T-cell (primary cell): Measurements from ENCODE around the gene ATP10A. TPM values are rescaled to one million over a fixed set of nuclear protein-coding genes. Genes with fewer than 3 reads are reported as not detected.

Experiments
- ATAC-seq, 4 experiments: fragments of 200-7000 bp in 3 of 4; fragments of 150-1000 bp in 1 of 4; cut with Tn5 transposase; replicated peaks in 1 of 4; 1 replicate in 3 of 4; 2 replicates in 1 of 4; pipeline ENCODE4 v1.10.0; 2021; ENCODE audit warnings: moderate library complexity in 3 of 4, mild to moderate bottlenecking in 2 of 4, moderate number of reproducible peaks in 1 of 4
- CTCF ChIA-PET, 2 donors: fragments of 300-600 bp; sonication (Branson Sonifier 250); formaldehyde crosslinking; loops; one replicate each; lab custom pipeline; 2022; ENCODE audit warnings: antibody characterized with exemption in 2 of 2; lab: Charles Lee
- POLR2A ChIA-PET, 2 donors: fragments of 300-600 bp; sonication (Branson Sonifier 250); formaldehyde crosslinking; loops; one replicate each; lab custom pipeline; 2022; ENCODE audit warnings: antibody characterized with exemption in 2 of 2; lab: Charles Lee
- DNase-seq, 35 experiments: peaks; one replicate each; pipeline versions ENCODE4 v3.0.0 to v3.0.0-alpha.2; 2013 to 2023
- H3K27ac ChIP-seq: one replicate; pipeline ENCODE4 v1.5.1; 2013; ENCODE audit warnings: low read length
- H3K27me3 ChIP-seq, 2 experiments: replicated peaks in 1 of 2; 1 replicate in 1 of 2; 2 replicates in 1 of 2; pipeline versions ENCODE4 v1.6.1 to v1.7.0; 2013; ENCODE audit warnings: low read length in 1 of 2, mixed read lengths in 1 of 2; ENCODE audit not compliant: control insufficient read depth in 2 of 2, insufficient read depth in 2 of 2; ENCODE audit errors: extremely low read depth in 1 of 2
- H3K36me3 ChIP-seq, 2 donors: 1 replicate in 1 of 2; 2 replicates in 1 of 2; pipeline versions ENCODE4 v1.6.1 to v1.7.0; 2013; ENCODE audit warnings: low read length in 1 of 2; ENCODE audit not compliant: control insufficient read depth in 2 of 2, insufficient read depth in 1 of 2; ENCODE audit errors: extremely low read depth in 1 of 2
- H3K4me1 ChIP-seq, 2 experiments: 1 replicate in 1 of 2; 2 replicates in 1 of 2; pipeline versions ENCODE4 v1.6.1 to v1.7.0; 2013; ENCODE audit warnings: low read length in 2 of 2, mixed read lengths in 1 of 2; ENCODE audit not compliant: insufficient read depth in 2 of 2, control insufficient read depth in 1 of 2; ENCODE audit errors: extremely low read depth in 1 of 2
- H3K4me3 ChIP-seq, 2 donors: 1 replicate in 1 of 2; 2 replicates in 1 of 2; pipeline versions ENCODE4 v1.5.1 to v1.7.0; 2013; ENCODE audit warnings: mild to moderate bottlenecking in 2 of 2, low read length in 1 of 2, moderate library complexity in 1 of 2; ENCODE audit not compliant: control insufficient read depth in 1 of 2; ENCODE audit errors: extremely low read depth in 1 of 2
- H3K9me3 ChIP-seq: 2 replicates; pipeline ENCODE4 v1.7.0; 2013
- H3K27ac Mint-ChIP-seq, 2 donors: one replicate each; pipeline ENCODE4 v1.8.0; 2020 to 2021; ENCODE audit warnings: mild to moderate bottlenecking in 2 of 2, mixed read lengths in 2 of 2
- H3K27me3 Mint-ChIP-seq, 2 donors: one replicate each; pipeline ENCODE4 v1.8.0; 2021 to 2022; ENCODE audit warnings: mixed read lengths in 2 of 2
- H3K36me3 Mint-ChIP-seq: one replicate; pipeline ENCODE4 v1.8.0; 2021; ENCODE audit warnings: mixed read lengths
- H3K4me1 Mint-ChIP-seq, 3 donors: one replicate each; pipeline ENCODE4 v1.8.0; 2020 to 2022; ENCODE audit warnings: mixed read lengths in 3 of 3, mild to moderate bottlenecking in 1 of 3
- H3K4me3 Mint-ChIP-seq, 3 donors: one replicate each; pipeline ENCODE4 v1.8.0; 2020 to 2022; ENCODE audit warnings: mild to moderate bottlenecking in 3 of 3, mixed read lengths in 3 of 3, moderate library complexity in 3 of 3
- H3K9me3 Mint-ChIP-seq, 3 donors: one replicate each; pipeline ENCODE4 v1.8.0; 2020 to 2022; ENCODE audit warnings: mixed read lengths in 3 of 3
- whole genome bisulfite sequencing: methylation state at CpG from one replicate; pipeline ENCODE4 v1.1.5; 2013; ENCODE audit warnings: missing lambda C conversion rate; ENCODE audit not compliant: insufficient coverage; 5-methylcytosine and 5-hydroxymethylcytosine counted together
- total RNA-seq, 35 experiments: library from RNA in 6 of 35; stranded (reverse) in 6 of 35; fragments of 120-200 nt in 1 of 35; gene quantifications; one replicate each; pipeline versions ENCODE4 v1.2.1 to v1.2.4 and lab custom pipeline; 2013 to 2026

Gene ATP10A
- total RNA-seq, 5 donors from 2014 or later (not counting 1 experiment from before 2014, with no cell fraction given): 37.3 to 65.5 (median 53.4) TPM

DNA sequence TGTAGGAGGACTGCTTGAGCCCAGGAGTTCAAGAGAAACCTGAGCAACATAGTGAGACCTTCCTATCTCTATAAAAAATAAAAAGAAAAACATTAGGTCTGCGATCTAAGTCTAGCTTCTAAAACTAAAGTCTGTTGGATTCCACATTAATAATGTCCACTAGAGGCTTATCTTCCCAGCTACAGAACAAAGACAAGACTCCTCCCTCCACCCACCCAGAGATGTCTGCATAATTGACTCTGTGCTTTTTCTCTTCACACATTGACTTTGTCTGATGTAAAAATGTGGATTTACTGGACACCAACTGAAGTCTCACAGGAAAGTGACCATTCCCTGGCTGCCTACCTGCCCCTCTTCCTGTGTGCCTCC lies 91.8 kb downstream of the ATP10A start:
- Histone ChIP-seq H3K36me3 (peaks cover 10 to 11% of the 10 kb centered on the region in 2 donors), H3K27me3 (no peaks in the 10 kb centered on the region), H3K9me3 (no peaks in the 10 kb centered on the region), H3K27ac (no peak overlapping the region), H3K4me3 (no peak overlapping the region), H3K4me1 (peaks cover 0 to 3% of the 10 kb centered on the region in 2 experiments)
- Mint-ChIP-seq H3K4me3 (no peak overlapping the region), H3K36me3 (peaks cover 18% of the 10 kb centered on the region), H3K9me3 (no peaks in the 10 kb centered on the region), H3K27ac (peak overlapping the region in 1 of 2 donors; percentile 44), H3K27me3 (no peaks in the 10 kb centered on the region), H3K4me1 (peaks cover 8 to 17% (median 12%) of the 10 kb centered on the region in 3 donors)
- ChIA-PET CTCF (interaction anchor here (0.6 to 1.0 kb wide), 3 partner anchors 20 to 162 kb away, joined by 3 to 4 read pairs (median 3); no protein-coding TSS in a partner anchor), POLR2A (no interaction called here)
- WGBS: 80% methylated on average over 1 of the region's 1 CpG
- ATAC-seq (no peak), DNase-seq (no peak)

DNA sequence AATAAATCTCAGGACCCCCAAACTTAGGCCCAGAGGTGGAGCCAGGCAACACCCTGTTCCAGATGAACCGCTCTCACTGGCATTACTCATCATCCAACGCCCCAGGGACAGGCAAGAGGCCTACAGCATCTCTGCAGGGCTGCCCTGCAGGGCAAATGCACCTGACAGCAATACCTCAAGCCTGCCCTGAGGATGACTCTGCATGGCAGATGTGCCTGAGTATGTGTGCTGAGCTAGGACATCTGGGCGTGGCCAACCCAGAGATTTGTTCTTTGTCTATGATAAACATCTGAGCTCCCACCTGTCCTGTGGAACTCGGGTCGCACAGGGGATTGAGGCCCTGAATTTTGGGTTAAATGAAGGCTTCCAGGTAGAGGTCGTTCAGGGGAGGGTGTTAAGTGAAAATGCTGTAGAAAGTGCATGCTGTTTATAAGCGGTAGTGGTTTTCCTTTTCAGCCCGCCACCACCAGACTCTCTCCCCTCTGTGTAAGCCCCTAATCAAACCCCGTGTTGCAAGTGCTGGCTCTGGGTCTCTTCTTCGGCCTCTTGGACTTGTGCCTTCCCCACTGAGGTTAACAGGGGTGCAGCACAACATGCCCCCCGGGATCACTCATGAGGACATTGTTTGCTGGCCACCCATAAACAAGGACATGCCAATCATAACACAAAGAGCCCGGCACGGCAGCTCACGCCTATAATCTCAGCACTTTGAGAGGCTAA lies 92.3 kb downstream of the ATP10A start:
- POLR2A ChIA-PET: no interaction called here
- peaks cover 6 to 12% (median 9%) of the 10 kb centered on the region in 3 donors for H3K4me1 Mint-ChIP-seq
- DNase-seq (no peak), ATAC-seq (no peak)
- H3K9me3 ChIP-seq: no peaks in the 10 kb centered on the region
- peaks cover 13 to 15% of the 10 kb centered on the region in 2 donors for H3K36me3 ChIP-seq
- H3K4me3 ChIP-seq: no peak overlapping the region
- H3K27me3 ChIP-seq: no peaks in the 10 kb centered on the region
- peaks cover 23% of the 10 kb centered on the region for H3K36me3 Mint-ChIP-seq
- no peak overlapping the region for H3K4me3 Mint-ChIP-seq
- peaks cover 0 to 3% of the 10 kb centered on the region in 2 experiments for H3K4me1 ChIP-seq
- no peak overlapping the region for H3K27ac ChIP-seq
- no peaks in the 10 kb centered on the region for H3K27me3 Mint-ChIP-seq
- no peaks in the 10 kb centered on the region for H3K9me3 Mint-ChIP-seq
- no peak overlapping the region for H3K27ac Mint-ChIP-seq
- WGBS: 94% methylated on average over 9 of the region's 14 CpGs
- CTCF ChIA-PET: interaction anchor here (0.6 to 0.8 kb wide), 2 partner anchors 20 to 104 kb away, joined by 3 to 4 read pairs; no protein-coding TSS in a partner anchor

GRCh38 chr15:25770031-25770430 lies 93.1 kb downstream of the ATP10A start:
- H3K4me3 Mint-ChIP-seq: no peak overlapping the region
- peaks cover 31% of the 10 kb centered on the region for H3K36me3 Mint-ChIP-seq
- no peak for DNase-seq
- CTCF ChIA-PET: interaction anchor here (0.6 to 0.7 kb wide), 2 partner anchors 164 kb away, joined by 3 to 4 read pairs; no protein-coding TSS in a partner anchor
- Histone ChIP-seq H3K9me3 (no peaks in the 10 kb centered on the region), H3K27ac (no peak overlapping the region), H3K27me3 (no peaks in the 10 kb centered on the region), H3K36me3 (peaks cover 19 to 20% of the 10 kb centered on the region in 2 donors), H3K4me3 (no peak overlapping the region), H3K4me1 (peaks cover 0 to 3% of the 10 kb centered on the region in 2 experiments)
- H3K4me1 Mint-ChIP-seq: peaks cover 7 to 8% (median 7%) of the 10 kb centered on the region in 3 donors
- POLR2A ChIA-PET: no interaction called here
- H3K27me3 Mint-ChIP-seq: no peaks in the 10 kb centered on the region
- H3K27ac Mint-ChIP-seq: no peak overlapping the region
- no peak for ATAC-seq
- 94% methylated on average over 14 of the region's 14 CpGs for WGBS
- H3K9me3 Mint-ChIP-seq: no peaks in the 10 kb centered on the region

DNA sequence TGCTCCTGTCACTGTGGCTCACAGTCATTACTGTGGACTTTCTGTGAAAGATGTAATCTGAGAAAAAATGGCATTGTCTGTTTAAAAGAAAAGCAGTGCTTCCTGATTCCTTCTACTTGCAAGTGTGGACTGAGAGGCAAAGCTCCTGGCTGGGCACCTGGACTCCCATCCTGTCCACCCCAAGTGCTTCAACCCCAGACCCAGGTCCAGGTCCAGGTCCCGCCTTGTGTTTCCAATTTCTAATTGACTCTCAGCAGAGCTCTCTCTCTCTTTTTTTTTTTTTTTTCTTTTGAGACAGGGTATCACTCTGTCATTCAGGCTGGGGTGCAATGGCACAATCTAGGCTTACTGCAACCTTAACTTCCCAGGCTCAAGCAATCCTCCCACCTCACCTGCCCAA lies 94.9 kb downstream of the ATP10A start:
- Mint-ChIP-seq H3K9me3 (no peaks in the 10 kb centered on the region), H3K36me3 (peaks cover 44% of the 10 kb centered on the region), H3K4me3 (no peak overlapping the region), H3K4me1 (peaks cover 7 to 11% (median 11%) of the 10 kb centered on the region in 3 donors), H3K27me3 (no peaks in the 10 kb centered on the region), H3K27ac (peak overlapping the region in 1 of 2 donors; percentile 28)
- WGBS: 100% methylated on average over 1 of the region's 1 CpG
- Histone ChIP-seq H3K36me3 (peaks cover 20 to 21% of the 10 kb centered on the region in 2 donors), H3K27me3 (no peaks in the 10 kb centered on the region), H3K9me3 (no peaks in the 10 kb centered on the region), H3K4me3 (no peak overlapping the region), H3K27ac (no peak overlapping the region), H3K4me1 (peaks cover 0 to 3% of the 10 kb centered on the region in 2 experiments)
- ChIA-PET CTCF (no interaction called here), POLR2A (no interaction called here)
- DNase-seq: no peak
- no peak for ATAC-seq

DNA sequence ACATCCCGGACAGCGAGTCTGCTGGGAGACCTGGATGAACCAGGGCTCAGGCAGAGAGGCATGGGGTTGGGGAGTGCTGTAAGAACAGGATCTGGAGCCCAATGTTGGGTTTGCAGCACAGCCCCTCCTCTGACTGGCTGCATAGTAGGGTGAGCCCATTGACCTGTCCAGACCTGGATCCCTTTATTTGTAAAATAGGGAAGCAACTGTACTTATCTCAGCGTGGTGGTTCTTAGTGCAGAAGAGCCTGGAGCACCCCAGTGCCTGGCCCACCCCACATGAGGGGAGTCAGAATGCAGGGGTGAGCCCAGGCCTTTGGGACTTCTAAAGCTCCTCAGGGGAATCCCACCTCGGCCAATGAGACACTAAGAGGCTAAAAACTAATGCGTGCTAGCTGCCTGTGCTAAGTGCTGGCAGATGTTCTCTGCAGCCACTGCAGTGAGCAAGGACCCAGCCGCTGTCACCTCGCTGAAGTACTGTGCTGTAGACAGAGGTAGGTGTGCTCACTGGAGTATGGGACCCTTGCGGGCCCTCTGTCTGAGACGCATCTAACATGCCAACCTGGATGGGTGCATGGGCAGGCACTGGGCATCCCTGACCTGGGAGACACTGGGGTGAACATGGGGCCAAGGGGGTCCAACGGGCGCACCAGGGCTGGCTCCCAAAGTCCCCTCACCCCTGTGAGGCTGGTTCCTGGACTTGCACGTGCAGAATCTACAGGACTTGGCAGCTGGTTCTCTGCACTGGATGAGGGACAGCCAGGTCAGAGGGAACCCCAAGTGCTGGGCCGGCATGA lies 95.6 kb downstream of the ATP10A start:
- Mint-ChIP-seq H3K4me3 (no peak overlapping the region), H3K27ac (no peak overlapping the region), H3K4me1 (peaks cover 8 to 11% (median 11%) of the 10 kb centered on the region in 3 donors), H3K36me3 (peaks cover 41% of the 10 kb centered on the region), H3K27me3 (no peaks in the 10 kb centered on the region), H3K9me3 (no peaks in the 10 kb centered on the region)
- ChIA-PET POLR2A (no interaction called here), CTCF (no interaction called here)
- peaks cover 0 to 3% of the 10 kb centered on the region in 2 experiments for H3K4me1 ChIP-seq
- H3K36me3 ChIP-seq: peaks cover 20 to 21% of the 10 kb centered on the region in 2 donors
- 95% methylated on average over 13 of the region's 13 CpGs for WGBS
- ATAC-seq (peak in 1 of 4 experiments; percentile 19), DNase-seq (no peak)
- H3K4me3 ChIP-seq: no peak overlapping the region
- no peaks in the 10 kb centered on the region for H3K9me3 ChIP-seq
- H3K27me3 ChIP-seq: no peaks in the 10 kb centered on the region
- H3K27ac ChIP-seq: no peak overlapping the region

GRCh38 chr15:25766417-25766816 lies 96.7 kb downstream of the ATP10A start:
- H3K4me3 Mint-ChIP-seq: no peak overlapping the region
- H3K36me3 Mint-ChIP-seq: peaks cover 44% of the 10 kb centered on the region
- H3K9me3 ChIP-seq: no peaks in the 10 kb centered on the region
- H3K27me3 ChIP-seq: no peaks in the 10 kb centered on the region
- no peak overlapping the region for H3K27ac ChIP-seq
- no peak for DNase-seq
- H3K9me3 Mint-ChIP-seq: no peaks in the 10 kb centered on the region
- no peaks in the 10 kb centered on the region for H3K27me3 Mint-ChIP-seq
- H3K27ac Mint-ChIP-seq: no peak overlapping the region
- ChIA-PET CTCF (no interaction called here), POLR2A (no interaction called here)
- peaks cover 17 to 20% of the 10 kb centered on the region in 2 donors for H3K36me3 ChIP-seq
- no peak for ATAC-seq
- H3K4me1 Mint-ChIP-seq: peaks cover 13 to 17% (median 17%) of the 10 kb centered on the region in 3 donors
- H3K4me3 ChIP-seq: no peak overlapping the region
- peaks cover 0 to 3% of the 10 kb centered on the region in 2 experiments for H3K4me1 ChIP-seq
- WGBS: 99% methylated on average over 7 of the region's 7 CpGs
